Activated CD8-positive, alpha-beta memory T cell treated with anti-CD3 and anti-CD28 coated beads for 48 hours (primary cell): ENCODE data around the gene MDFI.
"Not testable (repeated sequence)": the region's sequence is repeated elsewhere in the genome, so short reads cannot be mapped to it uniquely, and the experiment has no call there.

Source experiments
- DNase-seq, 3 experiments: peaks; one replicate each; pipeline ENCODE4 v3.0.0-alpha.2; 2020; ENCODE audit warnings: low read depth in 2 of 3, low spot score in 2 of 3

Gene MDFI

DNA sequence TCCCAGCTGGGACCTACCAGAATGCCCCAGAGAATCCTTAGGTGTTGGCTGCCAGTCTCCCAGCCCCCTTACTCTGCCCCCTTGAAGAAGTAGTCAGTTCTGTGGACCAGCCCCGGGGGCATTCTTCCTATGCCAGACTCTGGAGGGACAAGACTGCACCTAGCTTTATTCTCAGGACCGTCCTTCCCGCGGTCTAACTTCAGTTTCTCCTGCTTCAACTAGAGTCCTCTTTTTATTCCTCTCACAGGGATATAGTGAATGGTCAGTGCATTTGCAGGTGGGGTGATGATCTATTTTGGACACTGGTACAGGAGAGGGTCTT, 35.9 kb upstream of the MDFI start:
- no peak for DNase-seq

- DNase-seq: peak; percentile 25 to 62 (median 41)
These were observed 35.2 kb upstream of the MDFI start for GRCh38 chr6:41602864-41603608.

DNA sequence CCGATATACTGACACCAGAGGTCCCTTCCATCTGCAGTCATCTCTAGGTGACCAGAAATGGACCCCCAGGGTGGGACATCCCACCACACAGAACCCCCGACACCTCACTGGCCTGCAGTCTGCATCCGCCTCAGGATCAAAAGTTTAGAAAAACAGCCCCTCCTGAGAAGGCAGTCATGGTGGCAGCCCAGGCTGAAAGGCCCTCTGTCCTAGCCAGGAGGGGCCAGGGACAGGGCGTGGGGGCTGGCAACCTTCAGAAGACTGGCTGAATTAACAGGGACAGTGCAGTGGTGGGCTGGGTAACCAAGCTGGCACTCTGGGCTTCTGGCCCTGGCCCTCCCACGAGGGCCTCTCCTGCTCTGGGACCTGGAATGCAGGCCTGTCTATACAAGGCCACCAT, 34.3 kb upstream of the MDFI start:
- no peak for DNase-seq

GRCh38 chr6:41605649-41606048, 32.6 kb upstream of the MDFI start:
- DNase-seq: no peak

- DNase-seq: no peak
These were observed 31.2 kb upstream of the MDFI start for GRCh38 chr6:41607036-41607435.

DNA sequence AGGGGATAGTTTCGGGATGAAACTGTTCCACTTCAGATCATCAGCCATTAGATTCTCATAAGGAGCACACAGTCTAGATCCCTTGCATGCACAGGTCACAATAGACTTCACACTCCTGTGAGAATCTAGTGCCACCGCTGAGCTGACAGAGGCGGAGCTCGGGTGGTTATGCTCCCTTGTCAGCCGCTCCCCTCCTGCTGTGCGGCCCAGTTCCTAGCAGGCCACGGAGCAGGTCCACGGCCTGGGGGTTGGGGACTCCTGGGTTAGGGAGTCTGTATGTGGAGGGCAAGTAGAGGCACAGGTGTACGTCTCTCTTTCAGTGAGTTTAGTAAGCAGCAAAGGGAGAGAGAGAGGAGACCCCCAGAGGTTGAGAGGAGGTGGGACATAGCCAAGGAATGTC, 30.5 kb upstream of the MDFI start:
- DNase-seq: no peak

GRCh38 chr6:41608443-41609151, 29.7 kb upstream of the MDFI start:
- no peak for DNase-seq

DNA sequence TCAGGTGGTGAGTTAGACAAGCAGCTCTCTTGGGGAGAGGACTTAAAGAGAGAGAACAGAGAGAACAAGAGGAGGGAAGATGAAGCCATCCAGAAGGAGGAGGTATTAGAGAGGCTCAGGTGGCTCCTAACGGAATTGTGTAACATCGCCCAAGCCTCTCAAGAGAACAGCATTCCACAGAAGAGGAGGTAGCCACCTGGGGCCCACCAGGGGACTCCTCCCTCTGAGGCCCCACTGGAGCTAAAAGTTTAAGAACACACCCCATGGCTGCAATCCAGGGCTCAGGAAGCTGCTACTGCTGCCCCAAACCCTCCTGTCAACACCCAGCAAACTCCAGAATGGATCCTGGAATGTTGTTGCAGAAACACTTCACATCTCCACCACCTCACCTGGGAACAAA, 23.6 kb upstream of the MDFI start:
- DNase-seq: no peak

- no peak for DNase-seq
These were observed 23.0 kb upstream of the MDFI start for GRCh38 chr6:41615311-41615710.

DNA sequence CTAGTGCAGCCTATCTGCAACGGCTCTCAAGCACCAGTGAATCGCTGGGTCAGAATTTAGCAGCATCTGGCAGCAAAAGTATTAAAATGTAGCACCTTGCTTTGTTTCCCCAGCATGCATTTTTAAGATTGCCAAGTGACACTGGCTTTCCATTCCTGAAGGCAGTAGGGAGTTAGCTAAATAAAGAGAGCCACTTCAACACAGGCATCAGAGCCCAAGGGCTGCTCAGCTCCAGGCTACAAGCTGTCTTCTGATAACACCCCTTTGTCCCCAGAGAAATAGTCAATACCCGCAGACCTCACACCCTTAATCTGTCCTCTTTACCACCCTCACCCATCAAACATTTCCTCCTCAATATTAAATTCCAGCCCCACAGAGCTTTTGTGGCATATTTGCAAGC, 19.7 kb upstream of the MDFI start:
- DNase-seq: no peak

- DNase-seq: not testable (repeated sequence)
These were observed 19.1 kb upstream of the MDFI start for GRCh38 chr6:41619193-41619592.

DNA sequence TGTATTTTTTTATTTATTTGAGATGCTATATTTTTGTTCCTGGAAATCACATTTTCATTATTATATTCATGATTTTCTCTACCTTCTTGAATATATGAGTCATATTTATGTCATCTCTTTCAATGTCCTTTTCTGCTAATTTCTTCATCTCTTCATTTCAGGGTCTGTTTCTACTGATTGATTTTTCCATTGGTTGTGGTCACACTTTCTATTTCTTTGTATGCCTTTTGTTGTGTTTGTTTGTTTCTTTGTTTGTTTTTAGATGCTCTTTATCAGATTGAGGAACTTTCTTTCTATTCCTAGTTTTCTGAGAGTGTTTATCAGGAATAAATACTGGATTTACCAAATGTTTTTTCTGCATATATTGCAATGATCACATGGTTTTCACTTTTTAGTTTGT, 16.9 kb upstream of the MDFI start:
- no peak for DNase-seq

DNA sequence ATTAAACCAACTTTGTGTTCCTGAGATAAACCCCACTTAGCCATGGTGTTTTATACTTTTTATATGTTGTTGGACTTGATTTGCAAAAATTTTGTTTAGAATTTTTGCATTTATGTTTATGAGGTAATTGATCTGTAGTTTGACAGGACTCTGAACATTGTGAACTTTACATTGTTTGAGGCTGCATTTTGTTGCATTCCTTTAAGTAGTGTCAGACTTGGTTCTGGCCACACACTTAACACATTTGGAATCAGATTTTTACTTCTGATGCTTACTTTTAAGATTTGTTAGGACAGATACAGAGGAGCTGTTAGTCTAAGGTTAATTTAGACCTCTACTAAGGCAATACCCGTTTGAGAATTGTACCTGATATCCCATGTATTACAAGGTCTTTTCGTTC, 16.5 kb upstream of the MDFI start:
- no peak for DNase-seq

GRCh38 chr6:41622206-41622988, 15.9 kb upstream of the MDFI start:
- no peak for DNase-seq

DNA sequence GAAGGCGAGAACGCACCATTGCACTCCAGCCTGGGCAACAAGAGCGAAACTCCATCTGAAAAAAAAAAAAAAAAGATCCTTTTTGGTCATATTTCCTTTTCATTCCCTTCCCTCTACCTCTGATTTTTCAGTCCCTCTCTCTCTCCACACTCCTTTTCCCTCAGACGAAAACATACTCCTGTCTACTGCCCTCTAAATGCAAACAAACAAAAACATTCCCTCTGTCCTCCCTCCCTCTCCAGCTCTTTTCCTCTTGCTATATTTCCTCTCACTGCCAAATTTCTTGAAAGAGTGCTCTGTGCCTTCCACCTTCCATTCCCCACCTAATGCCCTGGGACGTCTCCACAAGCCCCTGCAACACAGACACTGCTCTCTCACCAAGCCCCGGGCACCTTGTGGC, 14.9 kb upstream of the MDFI start:
- DNase-seq: no peak

DNA sequence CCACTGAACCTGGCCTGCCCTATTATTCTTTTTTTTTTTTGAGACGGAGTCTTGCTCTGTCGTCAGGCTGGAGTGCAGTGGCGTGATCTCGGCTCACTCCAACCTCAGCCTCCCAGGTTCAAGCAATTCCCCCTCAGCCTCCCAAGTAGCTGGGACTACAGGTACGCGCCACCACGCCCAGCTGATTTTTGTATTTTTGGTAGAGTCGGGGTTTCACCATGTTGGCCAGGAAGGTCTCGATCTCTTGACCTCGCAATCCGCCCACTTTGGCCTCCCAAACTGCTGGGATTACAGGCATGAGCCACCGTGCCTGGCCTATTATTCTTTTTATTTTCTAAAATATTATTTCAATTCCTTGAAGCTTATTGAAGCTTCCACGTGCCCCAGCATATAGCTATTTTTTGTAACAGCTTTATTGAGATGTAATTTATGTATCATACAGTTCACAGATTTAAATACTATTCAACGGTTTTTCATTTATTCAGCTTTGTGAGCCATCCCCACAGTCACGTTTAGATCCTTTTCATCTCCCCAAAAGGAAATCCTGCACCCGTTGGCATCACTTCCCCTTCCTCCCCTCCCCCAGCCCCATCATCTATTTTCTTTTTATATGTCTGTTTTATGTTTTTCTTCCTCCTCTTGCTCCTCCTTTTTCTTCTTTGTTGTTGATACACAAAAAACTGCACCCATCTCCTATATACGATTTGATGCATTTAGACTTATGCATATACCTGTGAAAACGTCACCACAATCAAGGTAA, 13.5 kb upstream of the MDFI start:
- no peak for DNase-seq

GRCh38 chr6:41625442-41625841, 12.8 kb upstream of the MDFI start:
- no peak for DNase-seq

DNA sequence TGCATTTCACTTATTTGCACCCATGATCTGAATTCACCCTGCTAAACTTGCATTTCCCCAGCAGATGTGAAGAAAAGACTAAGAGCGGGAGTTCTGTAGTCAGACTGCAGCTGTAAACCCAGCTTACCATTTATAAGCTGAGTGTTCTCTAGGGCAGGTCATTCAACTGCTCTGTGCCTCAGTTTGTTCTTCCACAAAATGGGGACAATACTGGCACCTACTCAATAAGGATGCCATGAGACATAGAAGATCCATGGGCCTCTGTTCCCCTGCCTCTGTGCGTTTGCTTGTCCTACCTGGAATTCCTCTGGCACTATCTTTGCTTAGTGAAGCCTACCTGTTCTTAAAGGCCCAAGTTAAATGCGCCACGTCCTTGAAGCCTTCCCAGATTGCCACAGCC, 12.2 kb upstream of the MDFI start:
- DNase-seq: no peak

GRCh38 chr6:41626917-41627316, 11.4 kb upstream of the MDFI start:
- DNase-seq: no peak

- DNase-seq: no peak
These were observed 9.1 kb upstream of the MDFI start for GRCh38 chr6:41629128-41629527.

DNA sequence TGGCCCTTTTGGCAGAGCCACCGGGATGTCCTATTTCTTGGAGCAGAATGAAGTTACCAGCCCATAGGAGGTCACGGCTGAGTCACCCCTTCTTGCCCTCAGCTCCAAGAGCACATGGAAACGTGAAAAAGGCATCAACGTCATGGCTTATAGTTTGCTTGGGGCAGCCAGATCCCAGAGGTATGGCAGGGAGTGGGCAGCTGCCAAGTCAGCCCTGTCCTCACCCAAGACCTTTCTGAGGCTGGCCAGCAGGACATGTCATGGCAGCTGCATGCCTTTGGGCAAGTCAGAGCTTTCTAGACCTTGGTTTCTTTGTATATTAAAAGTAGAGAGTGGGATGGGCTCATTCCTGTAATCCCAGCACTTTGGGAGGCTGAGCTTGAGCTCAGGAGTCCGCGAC, 8.2 kb upstream of the MDFI start:
- no peak for DNase-seq

- no peak for DNase-seq
These were observed 7.3 kb upstream of the MDFI start for GRCh38 chr6:41630946-41631345.
